NCI-H1694 (cell line): Measurements from ENCODE around the gene PTPMT1.

Experiments
- DNase-seq: peaks from one replicate; lab custom pipeline; 2025; lab: John Stamatoyannopoulos, UW

PTPMT1 gene

GRCh38 chr11:47607380-47607779 is 42.0 kb downstream of the PTPMT1 start:
- DNase-seq: no peak

- no peak for DNase-seq
Measured at GRCh38 chr11:47609675-47610074, 44.3 kb downstream of the PTPMT1 start.

GRCh38 chr11:47611348-47611794 is 46.0 kb downstream of the PTPMT1 start:
- DNase-seq: no peak

- no peak for DNase-seq
Measured at GRCh38 chr11:47615249-47615648, 49.9 kb downstream of the PTPMT1 start.

- DNase-seq: peak; percentile 27
Measured at GRCh38 chr11:47616726-47617416, 51.5 kb downstream of the PTPMT1 start.

GRCh38 chr11:47617417-47617809 is 52.0 kb downstream of the PTPMT1 start:
- no peak for DNase-seq

- no peak for DNase-seq
Measured at GRCh38 chr11:47620836-47621378, 55.5 kb downstream of the PTPMT1 start.
